Stromal cell of bone marrow (primary cell): ENCODE results near the gene PLEKHM3.

Source experiments
- DNase-seq: peaks from one replicate; pipeline ENCODE4 v3.0.0-alpha.2; 2012; ENCODE audit warnings: low read depth

The PLEKHM3 gene

DNA sequence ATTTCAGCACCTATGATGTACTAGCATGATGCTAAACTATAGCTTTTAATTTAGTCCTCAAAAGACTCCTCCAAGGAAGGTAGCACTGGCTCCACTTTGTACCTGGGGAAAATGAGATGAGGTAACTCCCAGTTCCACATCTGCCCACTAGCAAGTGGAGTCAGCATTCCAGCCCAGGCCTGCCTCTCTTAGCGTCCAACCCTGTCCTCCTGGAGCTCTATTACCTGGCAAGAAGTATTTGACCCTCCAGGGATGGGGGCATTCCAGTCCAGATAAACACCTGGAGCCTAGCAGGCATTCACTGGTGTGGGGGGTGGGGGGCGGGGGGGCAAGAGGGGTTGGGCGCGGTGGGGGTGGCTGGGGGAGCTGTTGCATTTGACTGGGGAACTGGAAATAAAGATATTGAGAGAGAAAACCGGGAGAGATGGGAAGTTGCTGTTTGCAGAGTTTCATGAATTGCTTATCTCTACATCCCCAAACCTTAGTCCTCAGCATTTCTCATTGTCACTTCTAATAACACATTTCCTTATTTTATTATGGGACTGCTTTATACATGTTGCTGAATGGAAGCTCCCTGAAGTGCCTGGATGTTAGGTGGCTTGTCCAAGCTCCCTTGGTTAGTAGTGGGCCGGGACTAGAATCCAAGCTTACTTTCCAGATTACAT is 233.6 kb downstream of the PLEKHM3 start:
- no peak for DNase-seq

DNA sequence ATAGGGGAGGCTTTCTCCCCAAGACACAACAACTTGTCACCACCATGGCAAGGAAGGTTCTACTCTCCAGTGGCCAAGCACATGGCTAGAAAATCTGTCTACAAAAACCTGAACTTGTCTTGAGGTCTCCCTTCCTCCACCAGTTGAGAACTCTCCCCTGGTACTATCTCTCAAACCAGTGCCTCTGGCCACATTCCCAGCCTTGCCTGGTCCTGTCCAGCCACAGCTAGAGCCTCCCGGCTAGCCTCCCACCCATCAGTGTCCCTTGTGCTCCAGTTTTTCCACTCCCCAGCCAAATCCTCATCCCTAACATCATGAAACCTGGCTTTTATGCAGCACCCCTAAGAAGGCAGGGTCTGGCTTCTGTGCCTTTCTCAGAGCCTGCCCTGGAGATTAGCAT is 234.4 kb downstream of the PLEKHM3 start:
- DNase-seq = no peak

- DNase-seq = no peak
Observed at GRCh38 chr2:207787800-207788199, 237.5 kb downstream of the PLEKHM3 start.

DNA sequence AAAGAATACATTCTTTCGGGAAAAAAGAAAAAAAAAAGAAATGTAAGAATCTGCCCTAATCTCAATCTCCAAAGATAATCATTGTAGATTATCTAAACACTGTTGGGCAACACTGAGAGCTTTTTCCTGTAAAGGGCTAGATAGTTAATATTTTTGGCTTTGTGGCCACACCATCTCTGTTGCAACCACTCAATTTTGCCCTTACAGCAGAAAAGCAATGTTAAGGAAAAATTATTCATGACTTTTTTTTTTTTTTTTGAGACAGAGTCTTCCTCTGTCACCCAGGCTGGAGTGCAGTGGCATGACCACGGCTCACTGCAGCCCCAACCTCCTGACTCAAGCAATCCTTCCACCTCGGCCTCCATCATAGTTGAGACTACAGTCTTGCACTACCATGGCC is 238.3 kb downstream of the PLEKHM3 start:
- DNase-seq = no peak

GRCh38 chr2:207784898-207785297 is 240.4 kb downstream of the PLEKHM3 start:
- DNase-seq = no peak

- no peak for DNase-seq
Observed at GRCh38 chr2:207783514-207783913, 241.8 kb downstream of the PLEKHM3 start.

DNA sequence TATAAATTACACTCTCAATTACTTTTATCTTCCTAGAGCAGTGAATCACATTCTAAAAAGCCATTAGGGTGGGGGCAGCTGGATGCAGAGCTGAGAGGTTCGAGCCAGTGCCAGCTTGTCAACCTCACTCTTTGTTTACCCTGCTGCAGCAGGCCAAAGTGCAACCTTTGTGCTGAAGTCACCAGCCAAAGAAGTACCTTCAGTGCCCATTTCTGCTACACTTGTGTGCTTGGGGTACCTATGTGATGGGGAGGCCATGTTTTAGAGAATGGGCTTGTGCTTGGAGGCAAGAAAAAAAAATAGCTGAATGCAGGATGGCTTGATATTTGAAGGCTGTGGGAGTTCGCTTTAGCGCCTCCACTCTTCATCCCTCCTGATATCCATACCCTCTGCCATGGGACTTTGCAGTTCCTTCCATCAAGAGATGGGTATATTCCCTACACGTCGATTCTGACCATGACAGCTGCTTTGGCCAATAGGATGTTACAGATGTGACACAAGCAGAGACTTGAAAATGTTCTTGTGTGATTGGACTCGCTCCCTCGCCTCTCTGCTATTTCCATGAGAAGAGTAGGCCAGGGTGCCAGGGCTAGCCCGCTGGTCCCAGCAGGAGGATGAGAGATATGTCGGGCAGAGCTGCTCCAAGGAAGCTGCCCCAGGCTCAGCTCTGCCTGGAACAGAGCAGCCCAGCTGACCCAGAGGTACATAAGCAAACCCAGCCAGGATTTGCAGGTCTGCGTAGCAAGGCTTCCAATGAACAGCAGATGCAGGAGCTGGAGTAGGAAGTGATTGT is 242.9 kb downstream of the PLEKHM3 start:
- no peak for DNase-seq

DNA sequence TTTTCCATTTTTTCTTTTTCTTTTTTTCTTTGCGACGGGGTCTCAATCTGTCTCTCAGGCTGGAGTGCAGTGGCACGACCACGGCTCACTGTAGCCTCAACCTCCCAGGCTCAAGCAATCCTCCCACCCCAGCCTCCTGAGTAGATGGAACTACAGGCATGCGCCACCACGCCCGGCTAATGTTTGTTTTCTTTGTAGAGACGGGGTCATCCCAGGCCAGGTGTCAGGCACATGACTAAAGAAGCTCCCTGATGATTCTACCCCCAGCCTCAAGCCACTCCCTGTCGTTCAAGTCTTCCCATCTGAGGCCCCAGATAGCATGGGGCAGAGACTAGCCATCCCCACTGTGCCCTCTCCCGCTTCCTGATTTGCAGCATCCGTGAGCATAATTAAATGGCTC is 245.8 kb downstream of the PLEKHM3 start:
- DNase-seq = no peak

DNA sequence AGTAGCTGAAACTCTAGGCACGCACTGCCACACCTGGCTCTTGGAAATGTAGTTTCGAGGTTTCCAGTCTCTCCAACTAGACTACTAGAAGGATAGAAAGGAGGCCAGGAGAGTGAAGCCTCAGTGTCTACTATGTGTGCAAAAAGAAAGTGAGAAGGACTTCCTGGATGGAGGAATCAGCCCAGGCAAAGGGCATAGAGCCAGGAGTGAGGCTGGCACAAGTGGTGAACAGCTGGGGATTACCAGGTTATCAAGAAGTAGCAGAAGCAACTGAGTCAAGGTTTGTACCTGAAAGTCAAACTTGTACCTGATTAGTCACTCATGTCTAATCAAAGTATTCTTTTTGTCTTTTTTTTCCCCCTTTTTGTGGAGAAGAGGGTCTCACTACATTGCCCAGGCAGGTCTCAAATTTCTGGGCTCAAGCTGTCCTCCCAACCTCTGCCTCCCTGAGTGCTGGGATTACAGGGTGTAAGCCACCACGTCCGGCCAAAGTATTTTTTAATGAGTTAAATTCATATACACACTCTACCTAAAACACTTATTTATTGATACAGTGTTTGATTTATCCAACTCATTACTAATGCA is 246.9 kb downstream of the PLEKHM3 start:
- no peak for DNase-seq

DNA sequence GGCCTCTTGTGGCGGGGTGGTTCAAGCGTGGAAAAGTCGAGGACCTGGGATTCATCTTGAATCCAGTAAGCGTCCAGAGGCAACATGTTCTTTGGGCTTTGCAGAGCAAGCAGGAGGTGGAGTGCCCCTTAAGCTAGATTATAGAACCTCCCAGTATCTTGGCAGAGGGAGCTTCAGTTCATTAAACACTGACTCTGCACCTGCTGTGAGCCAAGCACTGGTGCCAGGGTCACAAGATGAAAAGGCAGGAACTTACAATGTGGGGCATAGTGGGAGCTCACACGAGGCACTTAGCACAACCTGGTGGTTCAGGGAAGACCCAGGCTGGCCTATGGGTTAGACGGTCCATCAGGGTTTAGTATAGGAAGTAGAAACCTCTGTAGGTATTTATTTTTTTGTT is 248.2 kb downstream of the PLEKHM3 start:
- no peak for DNase-seq

GRCh38 chr2:207775473-207775872 is 249.9 kb downstream of the PLEKHM3 start:
- no peak for DNase-seq

GRCh38 chr2:207772844-207773205 is 252.5 kb downstream of the PLEKHM3 start:
- DNase-seq = no peak

- no peak for DNase-seq
Observed at GRCh38 chr2:207772081-207772843, 253.1 kb downstream of the PLEKHM3 start.

DNA sequence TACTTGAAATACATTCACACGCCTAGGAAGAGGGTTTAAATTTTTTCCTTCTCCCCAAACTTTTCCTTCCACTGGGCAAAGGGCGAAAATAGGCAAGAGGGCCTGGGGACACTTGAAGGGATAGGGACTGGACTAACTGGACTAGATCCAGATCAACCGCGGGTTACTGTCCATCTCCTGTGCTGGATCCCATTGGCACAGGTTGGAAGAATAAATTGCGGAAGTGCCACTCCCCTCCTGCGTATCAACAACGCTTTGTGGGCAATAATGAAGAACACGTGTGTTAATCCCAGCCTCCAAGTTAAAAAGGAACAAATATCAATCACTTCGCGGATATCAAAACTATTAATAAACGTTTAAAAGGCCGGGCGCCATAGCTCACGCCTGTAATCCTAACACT is 253.9 kb downstream of the PLEKHM3 start:
- DNase-seq = no peak
